ENCODE results near the gene AHSA1.

GRCh38 chr14:77409131-77409533 is 48.8 kb upstream of the AHSA1 start:
- TF ChIP-seq CTCF (conservative IDR thresholded peaks at IDR 0.05; ENCODE audit: low read depth in 2 of 2) (peak; percentile 51 to 79), ZNF331 (CRISPR knock-in tag; IDR thresholded peaks at IDR 0.05; ENCODE audit: low read depth) (no peak), POLR2AphosphoS5 (IDR thresholded peaks at IDR 0.05; ENCODE audit: low read depth) (no peak), EZH2 (IDR thresholded peaks at IDR 0.05; ENCODE audit: low read depth, unreplicated experiment) (no peak), EZH2phosphoT487 (IDR thresholded peaks at IDR 0.05; ENCODE audit: unreplicated experiment) (no peak), REST (IDR thresholded peaks at IDR 0.05; ENCODE audit: unreplicated experiment) (no peak), ETS1 (IDR thresholded peaks at IDR 0.05) (no peak), JUNB (IDR thresholded peaks at IDR 0.05; ENCODE audit: unreplicated experiment) (no peak), NANOG (IDR thresholded peaks at IDR 0.05; ENCODE audit: borderline replicate concordance) (no peak), STAT1 (IDR thresholded peaks at IDR 0.05; ENCODE audit: unreplicated experiment) (no peak)
